Activated T-helper 1 cell treated with anti-CD3 and anti-CD28 coated beads, Interleukin-12 subunit alpha, Interleukin-12 subunit beta, Interleukin-2, Interleukin-4 antibody, amounts not matched to agents 30 ng/mL and 10 ng/mL and 1 ng/mL, durations not matched to agents 14 hours and 24 hours and 36 hours (primary cell): ENCODE measurements around the gene ADH4. TPM values are rescaled to one million over a fixed set of nuclear protein-coding genes. Genes with fewer than 3 reads are reported as not detected.
"Not testable (repeated sequence)": the region's sequence is repeated elsewhere in the genome, so short reads cannot be mapped to it uniquely, and the experiment has no call there.

Source experiments
- DNase-seq: peaks from one replicate; pipeline ENCODE4 v3.0.0; 2021; ENCODE audit warnings: low spot score
- H3K27ac Mint-ChIP-seq: one replicate; pipeline ENCODE4 v1.8.0; 2021; ENCODE audit warnings: mild to moderate bottlenecking, mixed read lengths
- H3K27me3 Mint-ChIP-seq: one replicate; pipeline ENCODE4 v1.8.0; 2022; ENCODE audit warnings: mild to moderate bottlenecking, moderate library complexity, mixed read lengths; ENCODE audit not compliant: insufficient read depth
- H3K36me3 Mint-ChIP-seq: one replicate; pipeline ENCODE4 v1.8.0; 2021; ENCODE audit warnings: low read depth, mixed read lengths
- H3K4me1 Mint-ChIP-seq: one replicate; pipeline ENCODE4 v1.8.0; 2021; ENCODE audit warnings: low read depth, mixed read lengths
- H3K4me3 Mint-ChIP-seq: one replicate; pipeline ENCODE4 v1.8.0; 2021; ENCODE audit warnings: mild to moderate bottlenecking, moderate library complexity, mixed read lengths
- H3K9me3 Mint-ChIP-seq: one replicate; pipeline ENCODE4 v1.8.0; 2021; ENCODE audit warnings: mixed read lengths
- intact Hi-C: fragments of 100-400 bp; cut with micrococcal nuclease; formaldehyde crosslinking; loops from one replicate; pipeline ENCODE4 v1.15.1; 2024
- total RNA-seq: library from RNA; stranded (reverse); gene quantifications from 2 replicates; pipeline ENCODE4 v1.2.3, GENCODE V29; 2022

Gene ADH4
- total RNA-seq, 1 donor from 2014 or later = not detected

GRCh38 chr4:99088481-99089365 lies 55.4 kb downstream of the ADH4 start, which contains the start of gene ADH5:
Gene ADH5, minus strand, starts transcription at chr4:99088788. Its CDS starts 88 bp downstream, at chr4:99088700.
- H3K4me1 Mint-ChIP-seq = peaks cover 50% of the 10 kb centered on the region
- H3K9me3 Mint-ChIP-seq = no peaks in the 10 kb centered on the region
- peaks cover 19% of the 10 kb centered on the region for H3K36me3 Mint-ChIP-seq
- intact Hi-C loops = loop anchor here (1.0 to 5.0 kb wide), 10 partner anchors 14 to 945 kb away; partner anchors contain the start of genes DAPP1, LAMTOR3, METAP1 and STPG2
- H3K27me3 Mint-ChIP-seq = peaks cover 2% of the 10 kb centered on the region
- peak; percentile 77 for DNase-seq
- peak within 1 kb of the TSS; percentile 98 for H3K4me3 Mint-ChIP-seq
- peak within 1 kb of the TSS; percentile 98 for H3K27ac Mint-ChIP-seq

GRCh38 chr4:99088023-99088449 lies 56.1 kb downstream of the ADH4 start:
- Mint-ChIP-seq H3K4me3 (peak overlapping the region; percentile 98), H3K27ac (peak overlapping the region; percentile 98), H3K4me1 (peaks cover 55% of the 10 kb centered on the region), H3K9me3 (no peaks in the 10 kb centered on the region), H3K36me3 (peaks cover 26% of the 10 kb centered on the region), H3K27me3 (no peaks in the 10 kb centered on the region)
- intact Hi-C loops = loop anchor here (1.0 to 5.0 kb wide), 9 partner anchors 14 to 945 kb away; partner anchors contain the start of genes DAPP1, LAMTOR3, METAP1 and STPG2
- DNase-seq = no peak

GRCh38 chr4:99084595-99084994 lies 59.5 kb downstream of the ADH4 start:
- Mint-ChIP-seq H3K4me3 (no peak overlapping the region), H3K9me3 (no peaks in the 10 kb centered on the region), H3K27ac (no peak overlapping the region), H3K27me3 (no peaks in the 10 kb centered on the region), H3K36me3 (peaks cover 42% of the 10 kb centered on the region), H3K4me1 (peaks cover 44% of the 10 kb centered on the region)
- no peak for DNase-seq
- intact Hi-C loops = no loop called here

GRCh38 chr4:99082192-99082591 lies 61.9 kb downstream of the ADH4 start:
- Mint-ChIP-seq H3K9me3 (no peaks in the 10 kb centered on the region), H3K4me1 (peaks cover 26% of the 10 kb centered on the region), H3K4me3 (no peak overlapping the region), H3K36me3 (peaks cover 53% of the 10 kb centered on the region), H3K27ac (no peak overlapping the region), H3K27me3 (no peaks in the 10 kb centered on the region)
- no peak for DNase-seq
- intact Hi-C loops = no loop called here

GRCh38 chr4:99080869-99081268 lies 63.2 kb downstream of the ADH4 start:
- intact Hi-C loops, H3K9me3 Mint-ChIP-seq, DNase-seq, H3K27ac Mint-ChIP-seq, H3K4me3 Mint-ChIP-seq, H3K27me3 Mint-ChIP-seq: not testable (repeated sequence)
- H3K4me1 Mint-ChIP-seq = peaks cover 19% of the 10 kb centered on the region
- peaks cover 57% of the 10 kb centered on the region for H3K36me3 Mint-ChIP-seq

GRCh38 chr4:99079625-99080295 lies 64.3 kb downstream of the ADH4 start:
- Mint-ChIP-seq H3K4me1 (peaks cover 11% of the 10 kb centered on the region), H3K4me3 (no peak overlapping the region), H3K27me3 (no peaks in the 10 kb centered on the region), H3K27ac (no peak overlapping the region), H3K9me3 (no peaks in the 10 kb centered on the region), H3K36me3 (peaks cover 53% of the 10 kb centered on the region)
- DNase-seq = no peak
- intact Hi-C loops = no loop called here

GRCh38 chr4:99078931-99079624 lies 65.0 kb downstream of the ADH4 start:
- intact Hi-C loops = no loop called here
- Mint-ChIP-seq H3K4me3 (no peak overlapping the region), H3K27me3 (no peaks in the 10 kb centered on the region), H3K36me3 (peaks cover 56% of the 10 kb centered on the region), H3K9me3 (no peaks in the 10 kb centered on the region), H3K27ac (no peak overlapping the region), H3K4me1 (peaks cover 8% of the 10 kb centered on the region)
- DNase-seq = no peak

GRCh38 chr4:99078336-99078735 lies 65.8 kb downstream of the ADH4 start:
- H3K36me3 Mint-ChIP-seq = peaks cover 54% of the 10 kb centered on the region
- H3K27me3 Mint-ChIP-seq = no peaks in the 10 kb centered on the region
- no peak overlapping the region for H3K4me3 Mint-ChIP-seq
- peaks cover under 1% of the 10 kb centered on the region for H3K4me1 Mint-ChIP-seq
- H3K27ac Mint-ChIP-seq = no peak overlapping the region
- DNase-seq = no peak
- H3K9me3 Mint-ChIP-seq = no peaks in the 10 kb centered on the region
- intact Hi-C loops = no loop called here

GRCh38 chr4:99077177-99077576 lies 66.9 kb downstream of the ADH4 start:
- Mint-ChIP-seq H3K36me3 (peaks cover 57% of the 10 kb centered on the region), H3K27ac (no peak overlapping the region), H3K27me3 (no peaks in the 10 kb centered on the region), H3K9me3 (no peaks in the 10 kb centered on the region), H3K4me3 (no peak overlapping the region), H3K4me1 (no peaks in the 10 kb centered on the region)
- no peak for DNase-seq
- intact Hi-C loops = no loop called here

GRCh38 chr4:99076292-99076976 lies 67.7 kb downstream of the ADH4 start:
- Mint-ChIP-seq H3K4me3 (no peak overlapping the region), H3K36me3 (peaks cover 53% of the 10 kb centered on the region), H3K9me3 (no peaks in the 10 kb centered on the region), H3K27me3 (no peaks in the 10 kb centered on the region), H3K27ac (no peak overlapping the region), H3K4me1 (no peaks in the 10 kb centered on the region)
- intact Hi-C loops = no loop called here
- no peak for DNase-seq

- Mint-ChIP-seq H3K4me3 (no peak overlapping the region), H3K27me3 (no peaks in the 10 kb centered on the region), H3K27ac (no peak overlapping the region), H3K4me1 (no peaks in the 10 kb centered on the region), H3K36me3 (peaks cover 53% of the 10 kb centered on the region), H3K9me3 (no peaks in the 10 kb centered on the region)
- intact Hi-C loops = loop anchor here (1.0 kb wide), 1 partner anchor 13 kb away; the partner anchor contains the start of gene ADH5
- DNase-seq = no peak
These were observed 69.3 kb downstream of the ADH4 start for GRCh38 chr4:99074816-99075215.
